Immature natural killer cell (primary cell): ENCODE data around the gene LRIT2. TPM values are rescaled to one million over a fixed set of nuclear protein-coding genes. Genes with fewer than 3 reads are reported as not detected.
"Not testable (repeated sequence)": the region's sequence is repeated elsewhere in the genome, so short reads cannot be mapped to it uniquely, and the experiment has no call there.

Experiments used
- DNase-seq, 3 donors: peaks; one replicate each; pipeline ENCODE4 v3.0.0; 2022; ENCODE audit warnings: mixed read lengths in 1 of 3
- H3K27ac Mint-ChIP-seq, 6 donors: one replicate each; pipeline ENCODE4 v1.8.0; 2020; ENCODE audit warnings: mixed read lengths in 6 of 6, mild to moderate bottlenecking in 5 of 6, inconsistent platforms in 4 of 6, moderate library complexity in 3 of 6
- H3K27me3 Mint-ChIP-seq, 3 donors: one replicate each; pipeline ENCODE4 v1.8.0; 2020 to 2021; ENCODE audit warnings: low read depth in 3 of 3, mild to moderate bottlenecking in 3 of 3, mixed read lengths in 3 of 3, moderate library complexity in 3 of 3, inconsistent platforms in 1 of 3
- H3K36me3 Mint-ChIP-seq, 3 donors: one replicate each; pipeline ENCODE4 v1.8.0; 2020; ENCODE audit warnings: mixed read lengths in 3 of 3, inconsistent platforms in 2 of 3, mild to moderate bottlenecking in 2 of 3
- H3K4me1 Mint-ChIP-seq, 2 donors: one replicate each; pipeline ENCODE4 v1.8.0; 2020; ENCODE audit warnings: inconsistent platforms in 2 of 2, mild to moderate bottlenecking in 2 of 2, mixed read lengths in 2 of 2, moderate library complexity in 1 of 2
- H3K4me3 Mint-ChIP-seq, 5 donors: one replicate each; pipeline ENCODE4 v1.8.0; 2020; ENCODE audit warnings: mild to moderate bottlenecking in 5 of 5, mixed read lengths in 5 of 5, inconsistent platforms in 3 of 5, moderate library complexity in 3 of 5
- H3K9me3 Mint-ChIP-seq, 6 donors: one replicate each; pipeline ENCODE4 v1.8.0; 2020; ENCODE audit warnings: mild to moderate bottlenecking in 6 of 6, mixed read lengths in 6 of 6, inconsistent platforms in 4 of 6, moderate library complexity in 3 of 6
- polyA plus RNA-seq, 3 donors: library from polyadenylated mRNA; unstranded; fragments of 300-500 nt; fragmentation: Illumina TruSeq; gene quantifications; one replicate each; pipeline ENCODE4 v1.2.3, GENCODE V29; 2021

The LRIT2 gene
- polyA plus RNA-seq, 3 donors from 2014 or later, result not detected

DNA sequence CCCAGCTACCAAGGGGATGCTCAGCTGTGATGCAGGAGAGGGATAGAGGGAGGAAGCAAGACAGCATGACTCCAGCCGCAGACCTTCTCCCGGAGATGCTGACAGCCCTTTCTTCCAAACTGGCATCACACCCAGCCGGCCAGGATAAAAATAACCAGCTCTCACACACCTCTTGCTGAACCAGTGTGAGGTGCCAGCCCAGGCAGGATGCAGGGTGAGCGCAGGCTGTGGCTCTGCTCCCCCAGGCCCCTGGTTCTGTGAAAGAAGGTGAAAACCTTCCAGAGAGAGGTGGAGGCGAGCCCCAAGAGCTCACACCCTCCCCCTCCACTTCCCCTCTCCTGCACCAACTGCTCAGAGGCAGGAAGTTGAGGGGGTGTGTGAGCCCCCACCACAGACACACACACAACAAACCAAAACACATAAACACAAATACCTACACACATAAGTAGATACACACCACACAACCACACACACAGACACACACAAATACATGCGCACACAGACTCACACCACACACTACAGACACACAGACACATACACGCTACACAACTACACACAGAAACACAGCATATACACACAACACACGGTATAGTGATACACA lies 47.7 kb downstream of the LRIT2 start:
- Mint-ChIP-seq H3K27me3 (peaks cover 2% of the 10 kb centered on the region in 3 donors), H3K4me1 (peaks cover 12 to 17% of the 10 kb centered on the region in 2 donors), H3K4me3 (no peak overlapping the region), H3K9me3 (no peaks in the 10 kb centered on the region), H3K27ac (no peak overlapping the region), H3K36me3 (no peaks in the 10 kb centered on the region)
- peak; percentile 82 to 87 (median 86) for DNase-seq

GRCh38 chr10:84176836-84177474 lies 48.4 kb downstream of the LRIT2 start:
- Mint-ChIP-seq H3K36me3 (no peaks in the 10 kb centered on the region), H3K27me3 (peaks cover 0 to 2% (median 2%) of the 10 kb centered on the region in 3 donors), H3K27ac (peak overlapping the region in 1 of 6 donors; percentile 97), H3K4me1 (peaks cover 12 to 17% of the 10 kb centered on the region in 2 donors), H3K4me3 (peak overlapping the region in 2 of 5 donors; percentile 32 to 71), H3K9me3 (no peaks in the 10 kb centered on the region)
- no peak for DNase-seq

DNA sequence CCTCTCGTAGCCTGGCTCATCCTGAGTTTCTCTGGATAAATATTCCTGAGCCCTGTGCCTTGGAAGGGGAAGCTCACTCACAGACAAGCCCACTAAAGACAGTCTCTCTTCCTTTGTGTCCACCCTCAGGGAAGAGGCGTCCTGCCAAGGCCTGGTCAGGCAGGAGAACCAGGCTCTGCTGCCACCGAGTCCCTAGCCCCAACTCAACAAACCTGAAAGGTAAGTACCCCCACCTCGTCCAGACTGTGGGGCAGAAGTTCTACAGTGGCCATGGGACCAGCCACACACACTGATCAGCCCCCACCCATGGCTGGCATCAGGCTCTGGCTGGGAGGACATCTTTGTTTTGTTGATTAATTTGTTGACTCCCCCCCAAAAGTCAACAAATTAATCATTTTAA lies 49.0 kb downstream of the LRIT2 start:
- H3K36me3 Mint-ChIP-seq, result no peaks in the 10 kb centered on the region
- H3K4me3 Mint-ChIP-seq, result peak overlapping the region in 3 of 5 donors; percentile 32 to 71 (median 37)
- DNase-seq, result no peak
- no peaks in the 10 kb centered on the region for H3K9me3 Mint-ChIP-seq
- peaks cover 0 to 2% (median 2%) of the 10 kb centered on the region in 3 donors for H3K27me3 Mint-ChIP-seq
- H3K27ac Mint-ChIP-seq, result peak overlapping the region in 1 of 6 donors; percentile 97
- H3K4me1 Mint-ChIP-seq, result peaks cover 12 to 17% of the 10 kb centered on the region in 2 donors

GRCh38 chr10:84175436-84175835 lies 49.9 kb downstream of the LRIT2 start:
- no peaks in the 10 kb centered on the region for H3K9me3 Mint-ChIP-seq
- H3K27ac Mint-ChIP-seq, result peak overlapping the region in 5 of 6 donors; percentile 21 to 56 (median 40)
- peaks cover 0 to 2% (median 2%) of the 10 kb centered on the region in 3 donors for H3K27me3 Mint-ChIP-seq
- DNase-seq, result no peak
- peak overlapping the region in 1 of 5 donors; percentile 18 for H3K4me3 Mint-ChIP-seq
- peaks cover 12 to 17% of the 10 kb centered on the region in 2 donors for H3K4me1 Mint-ChIP-seq
- no peaks in the 10 kb centered on the region for H3K36me3 Mint-ChIP-seq

DNA sequence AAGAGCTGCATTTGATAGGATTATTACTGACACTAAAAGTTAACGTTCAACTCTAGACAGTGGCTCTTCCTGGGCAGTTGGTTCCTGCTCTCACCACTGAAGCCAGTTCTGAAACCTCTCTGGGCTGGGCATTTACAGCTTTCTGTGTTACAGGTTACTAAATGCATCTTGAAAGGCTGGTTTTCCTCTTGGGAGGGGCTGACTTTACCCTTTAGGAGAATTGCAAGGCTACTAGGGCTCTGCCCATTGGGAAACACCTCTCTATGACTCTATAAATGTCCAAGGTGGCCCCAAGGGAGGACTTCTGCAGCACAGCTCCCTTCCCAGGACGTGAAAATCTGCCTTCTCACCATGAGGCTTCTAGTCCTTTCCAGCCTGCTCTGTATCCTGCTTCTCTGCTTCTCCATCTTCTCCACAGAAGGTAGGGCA lies 51.8 kb downstream of the LRIT2 start, which contains the start of gene GPR15LG:
TSS of gene GPR15LG (plus strand) at position 301 of the 429 bp plus-strand sequence. CDS start at position 352, 51 bp downstream.
- Mint-ChIP-seq H3K4me1 (peaks cover 12 to 17% of the 10 kb centered on the region in 2 donors), H3K27ac (peak within 1 kb of the TSS in 2 of 6 donors; percentile 40 to 46), H3K4me3 (peak within 1 kb of the TSS in 1 of 5 donors; percentile 7), H3K36me3 (no peaks in the 10 kb centered on the region), H3K27me3 (peaks cover 0 to 2% (median 2%) of the 10 kb centered on the region in 3 donors), H3K9me3 (no peaks in the 10 kb centered on the region)
- no peak for DNase-seq

GRCh38 chr10:84172467-84173356 lies 52.6 kb downstream of the LRIT2 start:
- H3K4me3 Mint-ChIP-seq, result no peak overlapping the region
- H3K27ac Mint-ChIP-seq, result peak overlapping the region in 1 of 6 donors; percentile 31
- H3K9me3 Mint-ChIP-seq, result no peaks in the 10 kb centered on the region
- H3K36me3 Mint-ChIP-seq, result no peaks in the 10 kb centered on the region
- DNase-seq, result no peak
- peaks cover 0 to 2% (median 2%) of the 10 kb centered on the region in 3 donors for H3K27me3 Mint-ChIP-seq
- H3K4me1 Mint-ChIP-seq, result peaks cover 12 to 17% of the 10 kb centered on the region in 2 donors

GRCh38 chr10:84171700-84172466 lies 53.5 kb downstream of the LRIT2 start:
- H3K9me3 Mint-ChIP-seq, H3K27ac Mint-ChIP-seq, DNase-seq, H3K4me3 Mint-ChIP-seq, H3K27me3 Mint-ChIP-seq, H3K36me3 Mint-ChIP-seq: not testable (repeated sequence)
- peaks cover 12 to 17% of the 10 kb centered on the region in 2 donors for H3K4me1 Mint-ChIP-seq

DNA sequence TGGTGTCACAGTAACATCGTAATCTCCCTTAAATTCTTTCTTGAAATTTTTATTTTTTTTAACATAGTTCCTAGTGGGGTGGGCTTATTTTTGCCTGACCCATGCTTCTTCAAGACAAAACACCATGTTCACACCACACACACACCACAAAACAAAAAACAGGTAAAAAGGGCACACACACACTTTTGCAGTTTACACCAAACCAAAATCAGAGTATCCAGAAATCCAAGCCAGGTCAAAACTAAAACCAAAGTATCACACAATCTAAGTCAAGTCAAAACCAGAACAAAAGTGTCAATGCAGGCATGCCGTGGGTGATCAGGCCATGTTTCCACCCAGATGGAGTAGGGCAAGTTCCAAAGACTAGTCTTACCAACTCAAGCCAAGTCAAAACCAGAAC lies 54.1 kb downstream of the LRIT2 start:
- not testable (repeated sequence) for DNase-seq, H3K9me3 Mint-ChIP-seq, H3K4me3 Mint-ChIP-seq, H3K36me3 Mint-ChIP-seq, H3K27me3 Mint-ChIP-seq
- H3K4me1 Mint-ChIP-seq, result peaks cover 12 to 17% of the 10 kb centered on the region in 2 donors
- H3K27ac Mint-ChIP-seq, result peak overlapping the region in 1 of 6 donors; percentile 50

Other genes with a start within 250 kb of the LRIT2 start
- gene GHITM, start 86.0 kb downstream of the LRIT2 start, polyA plus RNA-seq, result 100 to 1,000 TPM; 299 to 699 (median 342) TPM
- gene GPR15LG, start 51.7 kb downstream of the LRIT2 start, polyA plus RNA-seq, result not detected
- gene CDHR1, start 31.0 kb downstream of the LRIT2 start, polyA plus RNA-seq, result 1 to 10 TPM in 2 of 3 donors, under 1 TPM in 1; 0.27 to 5.9 (median 4.1) TPM
- not detected for gene LRIT1, start 16.0 kb upstream of the LRIT2 start, polyA plus RNA-seq
- gene RGR, start 19.5 kb upstream of the LRIT2 start, polyA plus RNA-seq, result not detected
- 100 to 1,000 TPM in 2 of 3 donors, 10 to 100 TPM in 1; 81.3 to 118 (median 103) TPM for gene CCSER2, start 103.0 kb upstream of the LRIT2 start, polyA plus RNA-seq